ENCODE results near the gene BET1L.
"Not testable (repeated sequence)": the region's sequence is repeated elsewhere in the genome, so short reads cannot be mapped to it uniquely, and the experiment has no call there.

The BET1L gene

GRCh38 chr11:196786-197731, 10.1 kb downstream of the BET1L start:
- no peak for DNase-seq (ENCODE audit: low read depth)

GRCh38 chr11:193481-193880, 13.7 kb downstream of the BET1L start:
- DNase-seq (ENCODE audit: low read depth) = not testable (repeated sequence)

GRCh38 chr11:192674-193128, 14.5 kb downstream of the BET1L start, which contains the start of gene SCGB1C1:
SCGB1C1 (plus strand) TSS chr11:193078; CDS start chr11:193100, 22 bp downstream.
- not testable (repeated sequence) for DNase-seq (ENCODE audit: low read depth)

GRCh38 chr11:191490-192478, 15.4 kb downstream of the BET1L start:
- not testable (repeated sequence) for DNase-seq (ENCODE audit: low read depth)

GRCh38 chr11:190546-190945, 16.7 kb downstream of the BET1L start:
- DNase-seq (ENCODE audit: low read depth) = not testable (repeated sequence)

GRCh38 chr11:189843-190311, 17.3 kb downstream of the BET1L start:
- not testable (repeated sequence) for DNase-seq (ENCODE audit: low read depth)

- DNase-seq (ENCODE audit: low read depth) = not testable (repeated sequence)
Measured at GRCh38 chr11:189200-189783, 17.9 kb downstream of the BET1L start.

- DNase-seq (ENCODE audit: low read depth) = not testable (repeated sequence)
Measured at GRCh38 chr11:180242-180641, 27.0 kb downstream of the BET1L start.
